Measurements from ENCODE around the gene ARHGAP35. TPM values are rescaled to one million over a fixed set of nuclear protein-coding genes. Genes with fewer than 3 reads are reported as not detected.

ARHGAP35 gene
- 60.1 to 70.9 TPM (median 70.2 TPM) in 3 replicates for total RNA-seq
- long read RNA-seq, partial matches to known transcripts, result 0 of 38 reads
- long read RNA-seq, other reads (novel, unspliced or antisense), result 38 of 38 reads

GRCh38 chr19:46860846-46861690, at the start of gene ARHGAP35:
TSS of gene ARHGAP35 (plus strand) at chr19:46860997. CDS start at chr19:46918676, 57,679 bp downstream.
- H3K36me3 Mint-ChIP-seq (ENCODE audit: low read depth), result no peaks in the 10 kb centered on the region
- H3K27ac Mint-ChIP-seq (ENCODE audit: unreplicated experiment), result peak within 1 kb of the TSS; percentile 96
- peak within 1 kb of the TSS; percentile 76 for H3K4me3 Mint-ChIP-seq (ENCODE audit: unreplicated experiment)
- H3K27me3 Mint-ChIP-seq (ENCODE audit: low read depth), result no peaks in the 10 kb centered on the region
- DNase-seq (ENCODE audit: low spot score), result no peak
- H3K9me3 Mint-ChIP-seq (ENCODE audit: low read depth), result no peaks in the 10 kb centered on the region
- peaks cover 14% of the 10 kb centered on the region for H3K4me1 Mint-ChIP-seq (ENCODE audit: low read depth)
- no peak for TF ChIP-seq CTCF (IDR thresholded peaks at IDR 0.05)

DNA sequence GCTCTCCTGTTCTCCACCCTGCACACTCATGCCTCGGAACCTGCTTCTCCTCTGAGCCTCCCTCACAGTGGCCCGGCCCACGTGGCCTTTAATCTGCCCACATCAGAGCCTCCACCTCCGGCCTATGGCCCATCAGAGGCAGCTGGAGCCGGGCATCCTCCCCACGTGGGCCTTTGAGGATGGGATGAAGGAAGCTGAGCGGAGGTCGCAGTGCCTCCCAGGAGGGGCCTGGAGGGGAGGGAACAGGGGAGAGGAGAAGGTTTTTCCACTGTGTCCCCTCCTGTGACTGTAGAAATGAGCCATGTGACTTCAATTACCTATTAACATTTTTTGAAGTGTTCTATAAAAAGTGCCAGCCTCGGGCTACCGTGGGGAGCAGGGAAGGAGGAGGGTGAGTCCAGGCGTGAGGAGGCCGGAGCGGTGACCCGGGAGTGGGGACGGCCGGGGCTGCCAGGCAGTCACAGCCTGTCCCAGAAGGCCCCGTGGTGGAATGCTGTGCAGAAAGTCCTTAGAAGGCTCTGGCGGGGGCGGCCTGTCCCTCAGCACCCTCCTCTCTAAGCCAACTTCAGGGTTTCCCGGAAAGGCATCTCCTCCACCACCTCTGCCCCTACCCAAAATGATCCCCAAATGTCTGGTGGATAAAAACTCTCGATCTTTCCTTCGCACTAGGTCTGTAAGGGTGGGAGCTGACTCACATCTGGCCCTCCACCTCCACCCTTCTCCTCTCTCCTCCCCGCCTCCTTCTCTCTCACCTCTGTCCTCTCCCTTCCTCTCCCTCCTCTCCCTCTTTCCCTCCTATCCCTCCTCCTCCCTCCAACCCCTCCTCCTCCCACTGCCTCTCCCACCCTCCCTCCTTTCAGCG, 47.6 kb upstream of the ARHGAP35 start:
- DNase-seq (ENCODE audit: low spot score), result no peak
- Mint-ChIP-seq H3K9me3 (ENCODE audit: low read depth) (no peaks in the 10 kb centered on the region), H3K27me3 (ENCODE audit: low read depth) (no peaks in the 10 kb centered on the region), H3K27ac (ENCODE audit: unreplicated experiment) (peak overlapping the region; percentile 41), H3K36me3 (ENCODE audit: low read depth) (no peaks in the 10 kb centered on the region), H3K4me3 (ENCODE audit: unreplicated experiment) (no peak overlapping the region), H3K4me1 (ENCODE audit: low read depth) (peaks cover 12% of the 10 kb centered on the region)
- TF ChIP-seq CTCF (IDR thresholded peaks at IDR 0.05), result no peak

- H3K4me3 Mint-ChIP-seq (ENCODE audit: unreplicated experiment), result no peak overlapping the region
- no peaks in the 10 kb centered on the region for H3K9me3 Mint-ChIP-seq (ENCODE audit: low read depth)
- DNase-seq (ENCODE audit: low spot score), result no peak
- no peaks in the 10 kb centered on the region for H3K27me3 Mint-ChIP-seq (ENCODE audit: low read depth)
- H3K27ac Mint-ChIP-seq (ENCODE audit: unreplicated experiment), result peak overlapping the region; percentile 71
- no peaks in the 10 kb centered on the region for H3K36me3 Mint-ChIP-seq (ENCODE audit: low read depth)
- no peak for TF ChIP-seq CTCF (IDR thresholded peaks at IDR 0.05)
- H3K4me1 Mint-ChIP-seq (ENCODE audit: low read depth), result peaks cover 12% of the 10 kb centered on the region
Measured at GRCh38 chr19:46813839-46814358, 46.9 kb upstream of the ARHGAP35 start.

- no peak for DNase-seq (ENCODE audit: low spot score)
- no peak overlapping the region for H3K4me3 Mint-ChIP-seq (ENCODE audit: unreplicated experiment)
- H3K4me1 Mint-ChIP-seq (ENCODE audit: low read depth), result peaks cover 19% of the 10 kb centered on the region
- no peaks in the 10 kb centered on the region for H3K9me3 Mint-ChIP-seq (ENCODE audit: low read depth)
- no peaks in the 10 kb centered on the region for H3K36me3 Mint-ChIP-seq (ENCODE audit: low read depth)
- no peak for TF ChIP-seq CTCF (IDR thresholded peaks at IDR 0.05)
- no peaks in the 10 kb centered on the region for H3K27me3 Mint-ChIP-seq (ENCODE audit: low read depth)
- H3K27ac Mint-ChIP-seq (ENCODE audit: unreplicated experiment), result no peak overlapping the region
Measured at GRCh38 chr19:46815833-46816627, 44.8 kb upstream of the ARHGAP35 start.

Measured in chondrocyte (in vitro differentiated cells).